GM15510 (cell line): ENCODE measurements around the gene SMG9.

Source experiments
- POLR2A ChIP-seq: IDR thresholded peaks from 3 replicates; pipeline ENCODE4 v1.6.1; 2011; ENCODE audit warnings: borderline replicate concordance; ENCODE audit not compliant: insufficient read length; ENCODE audit errors: extremely low read depth

SMG9 gene

GRCh38 chr19:43699506-43700394 is 55.0 kb downstream of the SMG9 start:
- no peak for TF ChIP-seq POLR2A

- TF ChIP-seq POLR2A, result no peak
Observed at GRCh38 chr19:43697295-43697694, 57.5 kb downstream of the SMG9 start.

DNA sequence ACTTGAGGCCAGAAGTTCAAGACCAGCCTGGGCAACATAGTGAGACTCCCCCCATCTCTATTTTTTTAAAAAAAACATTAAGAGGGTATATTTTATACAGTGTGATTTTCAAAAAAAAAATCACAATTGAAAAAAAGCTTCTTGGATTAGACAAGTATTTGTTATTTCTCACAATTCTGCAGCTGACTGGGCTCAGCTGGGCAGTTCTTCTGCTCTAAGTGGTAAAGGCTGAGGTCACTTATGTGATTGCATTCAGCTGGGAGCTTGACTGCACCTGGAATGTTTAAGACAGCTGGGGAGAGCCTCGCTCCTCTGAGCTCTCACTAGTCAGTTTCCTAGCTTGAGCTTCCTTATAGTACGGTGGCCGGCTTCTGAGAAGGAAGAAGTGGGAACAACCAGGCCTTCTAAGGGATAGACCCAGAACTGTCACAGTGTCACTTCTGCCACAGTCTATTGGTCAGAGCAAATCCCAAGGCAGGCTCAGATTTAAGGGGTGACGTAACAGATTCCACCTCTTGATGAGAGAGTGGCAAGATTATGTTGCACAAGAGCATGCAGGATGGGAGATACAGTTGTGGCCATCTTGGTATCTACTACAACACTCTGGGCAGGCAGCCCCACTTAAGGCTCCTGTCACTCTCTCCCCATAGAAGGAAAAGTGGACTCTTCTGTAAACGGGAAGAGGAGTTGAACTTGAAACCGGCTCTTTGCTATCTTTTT is 58.6 kb downstream of the SMG9 start:
- TF ChIP-seq POLR2A, result no peak

- no peak for TF ChIP-seq POLR2A
Observed at GRCh38 chr19:43694553-43694952, 60.2 kb downstream of the SMG9 start.

GRCh38 chr19:43692877-43693276 is 61.9 kb downstream of the SMG9 start:
- no peak for TF ChIP-seq POLR2A

DNA sequence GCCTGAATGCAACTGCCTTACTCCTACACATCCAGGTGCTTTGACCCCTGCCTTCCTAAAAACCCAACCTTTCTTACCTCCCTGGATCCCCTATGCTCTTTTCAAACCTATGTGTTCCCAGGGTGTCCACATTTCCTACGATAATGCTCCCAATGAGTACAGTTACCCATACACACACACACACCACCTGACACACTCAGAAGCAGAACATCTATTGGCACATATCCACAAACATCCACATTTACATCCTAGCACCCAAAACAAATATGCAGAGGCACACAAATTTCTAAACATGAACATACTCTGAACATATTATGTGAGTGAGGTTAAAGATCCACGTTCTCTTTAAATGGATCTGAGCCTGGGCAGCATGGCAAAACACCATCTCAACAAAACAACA is 62.4 kb downstream of the SMG9 start:
- TF ChIP-seq POLR2A, result no peak

DNA sequence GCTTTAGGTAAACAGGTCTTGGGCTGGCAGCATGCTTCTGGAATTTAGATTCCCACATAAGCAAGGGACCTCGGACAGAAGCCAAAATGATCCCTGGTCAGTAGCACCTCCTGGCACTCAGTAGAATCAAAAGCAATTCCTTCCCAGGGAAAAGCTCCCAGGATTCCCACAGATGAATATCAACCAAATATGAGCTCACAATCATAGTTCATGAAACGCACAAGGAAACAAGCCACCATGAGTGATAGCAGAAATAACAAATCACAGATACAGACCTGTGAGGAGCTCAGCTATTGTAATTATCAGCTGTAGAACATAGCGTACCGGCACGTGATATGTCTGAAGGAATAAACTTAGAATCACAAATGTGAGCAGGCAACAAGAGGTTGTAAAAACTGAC is 63.0 kb downstream of the SMG9 start:
- no peak for TF ChIP-seq POLR2A

- TF ChIP-seq POLR2A, result no peak
Observed at GRCh38 chr19:43690890-43691289, 63.9 kb downstream of the SMG9 start.

GRCh38 chr19:43690444-43690843 is 64.3 kb downstream of the SMG9 start:
- no peak for TF ChIP-seq POLR2A

GRCh38 chr19:43688059-43688701 is 66.6 kb downstream of the SMG9 start:
- no peak for TF ChIP-seq POLR2A

- no peak for TF ChIP-seq POLR2A
Observed at GRCh38 chr19:43687660-43687997, 67.1 kb downstream of the SMG9 start.

GRCh38 chr19:43684326-43684725 is 70.4 kb downstream of the SMG9 start:
- no peak for TF ChIP-seq POLR2A

DNA sequence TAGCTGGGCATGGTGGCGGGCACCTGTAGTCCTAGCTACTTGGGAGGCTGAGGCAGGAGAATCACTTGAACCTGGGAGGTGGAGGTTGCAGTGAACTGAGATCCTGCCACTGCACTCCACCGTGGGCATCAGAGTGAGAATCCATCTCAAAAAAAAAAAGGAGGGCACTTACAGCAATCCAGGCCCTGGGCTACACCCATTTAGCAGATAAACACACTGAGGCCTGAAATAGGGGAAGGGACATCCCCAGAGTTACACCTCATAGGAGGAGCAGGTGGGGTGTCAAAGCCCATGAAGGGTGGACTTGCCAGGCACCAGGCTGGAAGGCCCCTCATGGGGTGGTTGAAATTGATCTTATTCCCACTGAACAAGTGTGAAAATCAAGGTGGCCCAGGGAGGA is 70.9 kb downstream of the SMG9 start:
- no peak for TF ChIP-seq POLR2A

DNA sequence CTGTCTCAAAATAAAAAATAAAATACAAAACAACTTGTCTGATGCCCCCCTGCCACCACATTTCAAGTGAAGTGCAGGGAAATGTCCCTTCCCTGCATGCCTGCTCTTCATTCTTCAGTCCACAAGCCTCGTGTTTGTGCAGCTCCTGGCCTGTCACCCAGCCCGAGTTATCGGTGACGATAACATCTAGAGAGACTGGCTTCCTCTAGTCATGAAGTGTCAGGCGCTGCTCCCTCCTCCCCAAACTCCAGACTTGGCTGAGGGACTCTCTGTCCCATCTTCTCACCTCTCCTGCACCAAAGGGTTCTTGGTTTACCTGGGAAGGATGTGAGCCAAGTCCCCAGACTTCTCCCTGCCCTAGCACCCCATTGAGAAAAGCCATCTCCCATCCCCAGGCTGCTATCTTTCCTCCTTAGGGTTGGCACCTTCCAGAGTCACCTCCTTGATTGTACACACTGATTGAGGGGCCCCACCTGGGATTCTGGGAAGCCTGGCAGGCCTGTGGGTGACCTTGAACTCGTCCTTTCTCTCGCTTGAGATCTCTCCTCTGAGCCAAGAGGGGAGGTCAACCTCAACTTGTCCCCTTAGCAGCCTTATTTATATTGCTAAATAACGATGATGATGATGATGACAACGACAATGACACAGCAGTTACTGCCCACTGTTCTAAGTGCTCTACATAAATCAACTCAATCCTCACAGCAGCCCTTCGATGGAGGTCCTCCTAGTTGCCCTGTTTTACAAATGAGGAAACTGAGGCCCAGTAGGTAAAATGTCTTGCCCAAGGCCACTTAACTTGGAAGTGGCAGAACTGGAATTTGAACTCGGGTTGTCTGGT is 71.7 kb downstream of the SMG9 start:
- no peak for TF ChIP-seq POLR2A

DNA sequence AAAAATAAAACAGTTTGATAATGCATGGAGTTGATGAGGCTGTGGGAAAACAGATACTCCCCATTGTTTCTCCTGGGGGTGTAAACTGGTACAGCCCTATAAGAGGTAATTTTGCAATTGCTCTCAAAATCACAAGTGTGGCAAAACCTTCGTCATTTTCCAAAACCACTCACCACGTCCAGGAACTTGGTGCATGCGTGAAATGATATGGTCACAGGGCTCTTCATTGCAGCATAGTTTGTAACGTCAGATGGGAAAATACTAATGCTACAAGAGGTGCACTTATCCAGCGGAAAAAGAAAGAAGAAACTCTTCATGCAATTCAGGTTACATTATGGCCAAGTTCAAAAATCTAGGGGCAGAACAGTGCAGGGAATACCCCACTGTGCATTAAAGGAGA is 72.9 kb downstream of the SMG9 start:
- no peak for TF ChIP-seq POLR2A

- no peak for TF ChIP-seq POLR2A
Observed at GRCh38 chr19:43678512-43679261, 76.1 kb downstream of the SMG9 start.
